GM21576 (cell line): Measurements from ENCODE around the gene AGFG2.
"Not testable (repeated sequence)": the region's sequence is repeated elsewhere in the genome, so short reads cannot be mapped to it uniquely, and the experiment has no call there.

ENCODE experiments used
- ATAC-seq: cut with Tn5 transposase; IDR thresholded peaks from one replicate; pipeline ENCODE4 v1.9.1; 2021; ENCODE audit warnings: mild to moderate bottlenecking, moderate library complexity; ENCODE audit not compliant: unreplicated experiment

Gene AGFG2, protein sequence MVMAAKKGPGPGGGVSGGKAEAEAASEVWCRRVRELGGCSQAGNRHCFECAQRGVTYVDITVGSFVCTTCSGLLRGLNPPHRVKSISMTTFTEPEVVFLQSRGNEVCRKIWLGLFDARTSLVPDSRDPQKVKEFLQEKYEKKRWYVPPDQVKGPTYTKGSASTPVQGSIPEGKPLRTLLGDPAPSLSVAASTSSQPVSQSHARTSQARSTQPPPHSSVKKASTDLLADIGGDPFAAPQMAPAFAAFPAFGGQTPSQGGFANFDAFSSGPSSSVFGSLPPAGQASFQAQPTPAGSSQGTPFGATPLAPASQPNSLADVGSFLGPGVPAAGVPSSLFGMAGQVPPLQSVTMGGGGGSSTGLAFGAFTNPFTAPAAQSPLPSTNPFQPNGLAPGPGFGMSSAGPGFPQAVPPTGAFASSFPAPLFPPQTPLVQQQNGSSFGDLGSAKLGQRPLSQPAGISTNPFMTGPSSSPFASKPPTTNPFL

DNA sequence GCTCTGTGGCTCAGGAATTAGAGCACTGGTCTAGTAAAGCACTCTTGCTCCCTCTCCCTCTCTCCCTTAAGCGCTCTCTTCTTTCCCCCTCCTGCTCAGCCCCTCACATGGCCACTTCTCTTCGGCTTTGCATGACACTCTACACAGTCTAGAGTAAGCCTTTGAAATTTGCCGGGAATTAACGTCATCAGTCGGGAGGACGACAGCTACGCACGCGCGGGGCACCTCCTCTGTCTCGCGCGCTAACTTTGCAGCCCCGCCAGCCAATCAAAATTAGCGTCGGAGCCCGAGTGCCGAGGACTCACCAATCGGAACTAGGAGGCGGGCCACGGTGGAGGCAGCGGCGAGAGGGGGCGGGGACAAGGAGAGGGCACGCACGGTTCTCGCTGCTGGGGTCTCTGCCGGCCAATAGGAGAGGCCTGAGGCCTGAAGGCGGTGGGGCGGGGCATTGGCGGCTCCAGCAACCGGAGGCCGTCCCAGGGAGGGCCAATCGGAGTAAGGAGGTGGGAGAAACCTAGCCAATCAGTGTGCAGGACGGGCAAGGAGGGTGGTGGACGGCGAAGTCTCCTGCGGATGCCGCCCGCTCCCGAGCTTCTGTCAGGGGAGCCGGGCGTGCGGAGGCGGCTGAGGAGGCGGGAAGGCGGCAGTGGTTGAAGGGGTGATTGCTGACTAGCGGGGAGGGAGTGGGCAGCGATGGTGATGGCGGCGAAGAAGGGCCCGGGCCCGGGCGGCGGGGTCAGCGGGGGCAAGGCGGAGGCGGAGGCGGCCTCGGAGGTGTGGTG is at the start of gene AGFG2:
TSS of gene AGFG2 (plus strand) at position 550 of the 782 bp plus-strand sequence. CDS start at position 694, 144 bp downstream.
- ATAC-seq: peak; percentile 91

DNA sequence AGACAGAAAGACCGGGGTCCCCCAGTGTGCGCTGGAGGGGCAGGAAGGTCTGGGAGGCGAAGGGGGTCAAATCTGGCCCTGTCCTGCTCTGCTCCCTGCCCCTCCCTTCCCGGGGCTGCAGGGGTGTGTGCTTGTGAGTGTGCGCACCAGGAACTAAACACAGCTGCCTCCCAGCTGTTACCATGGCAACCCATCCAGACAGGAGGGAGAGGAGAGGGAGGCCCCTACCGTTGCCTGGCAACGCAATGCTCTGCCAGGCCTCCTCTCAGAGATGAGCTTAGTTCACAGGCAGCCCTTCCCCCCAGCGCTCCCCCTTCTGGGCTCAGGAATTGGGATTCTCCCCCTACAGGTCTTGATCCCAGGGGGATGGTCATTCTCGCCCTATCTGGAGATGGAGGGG is 49.2 kb upstream of the AGFG2 start:
- ATAC-seq: no peak

DNA sequence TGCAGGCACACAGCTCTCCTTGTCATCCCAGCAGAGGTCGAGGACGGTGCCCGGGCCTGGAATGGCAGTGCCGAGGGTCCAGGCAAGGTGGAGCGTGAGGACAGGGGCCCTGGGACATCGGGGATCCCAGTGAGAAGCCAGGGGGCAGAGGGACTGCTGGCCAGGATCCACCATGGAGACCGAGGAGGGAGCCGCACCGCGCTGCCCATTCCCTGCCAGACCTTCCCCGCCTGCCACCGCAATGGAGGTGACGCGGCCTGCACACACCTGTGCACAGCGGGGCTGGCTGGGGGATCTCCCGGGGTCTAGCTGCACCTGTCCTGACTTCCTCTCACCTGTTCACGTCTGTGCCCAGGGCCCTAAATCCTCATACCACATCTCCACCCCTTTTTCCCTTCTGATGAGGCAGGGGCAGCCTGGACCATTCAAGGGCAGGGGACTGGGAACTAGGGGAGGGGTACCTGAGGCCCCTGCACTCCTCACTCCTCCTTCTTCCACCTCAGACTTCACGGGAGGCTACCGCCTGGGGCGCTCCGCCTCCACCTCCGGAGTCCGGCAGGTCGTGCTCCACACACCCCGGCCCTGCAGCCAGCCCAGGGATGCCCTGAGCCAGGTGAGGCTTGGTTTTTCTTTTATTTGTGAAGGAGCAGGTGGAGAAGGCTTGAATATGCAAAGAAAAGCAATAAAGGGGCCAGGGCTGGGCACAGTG is 48.4 kb upstream of the AGFG2 start:
- no peak for ATAC-seq

DNA sequence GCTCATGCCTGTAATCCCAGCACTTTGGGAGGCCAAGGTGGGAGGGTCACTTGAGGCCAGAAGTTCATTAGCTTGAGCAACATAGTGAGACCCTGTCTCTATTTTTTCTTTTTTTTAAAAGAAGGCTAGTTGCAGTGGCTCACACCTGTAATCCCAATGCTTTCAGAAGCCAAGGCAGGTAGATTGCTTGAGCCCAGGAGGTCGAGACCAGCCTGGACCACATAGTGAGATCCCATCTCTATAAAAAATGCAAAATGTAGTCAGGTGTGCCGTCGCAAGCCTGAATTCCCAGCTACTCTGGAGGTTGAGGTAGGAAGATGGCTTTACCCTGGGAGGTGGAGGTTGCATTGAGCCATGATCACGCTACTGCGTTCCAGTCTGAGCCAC is 47.8 kb upstream of the AGFG2 start:
- no peak for ATAC-seq

DNA sequence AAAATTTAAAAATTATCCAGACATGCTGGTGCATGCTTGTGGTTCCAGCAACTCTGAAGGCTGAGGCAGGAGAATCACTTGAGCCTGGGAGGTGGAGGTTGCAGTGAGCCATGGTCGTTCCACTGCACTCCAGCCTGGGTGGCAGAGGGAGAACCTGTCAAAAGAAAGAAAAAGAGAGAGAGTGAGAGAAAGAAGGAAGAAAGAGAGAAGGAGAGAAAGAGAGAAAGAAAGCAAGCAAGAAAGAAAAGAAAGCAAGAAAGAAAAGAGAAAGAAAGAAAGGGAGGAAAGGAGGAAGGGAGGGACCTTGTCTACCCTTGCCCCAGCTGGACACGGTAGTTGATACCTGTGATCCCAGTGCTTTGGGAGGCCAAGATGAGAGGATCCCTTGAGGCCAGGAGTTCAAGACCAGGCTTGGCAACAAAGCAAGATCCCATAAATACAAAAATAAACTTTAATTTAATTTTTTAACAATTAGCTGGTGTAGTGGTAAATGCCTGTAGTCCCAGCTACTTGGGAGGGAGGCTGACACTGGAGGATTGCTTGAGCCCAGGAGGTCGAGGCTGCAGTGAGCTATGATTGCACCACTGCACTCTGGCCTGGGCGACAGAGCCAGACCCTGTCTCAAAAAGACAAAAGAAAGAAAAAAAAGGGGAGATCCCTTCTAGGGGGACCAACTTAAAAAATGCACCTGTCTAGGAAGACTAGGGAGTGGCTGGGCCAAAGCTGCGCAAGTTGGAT is 46.1 kb upstream of the AGFG2 start:
- no peak for ATAC-seq

DNA sequence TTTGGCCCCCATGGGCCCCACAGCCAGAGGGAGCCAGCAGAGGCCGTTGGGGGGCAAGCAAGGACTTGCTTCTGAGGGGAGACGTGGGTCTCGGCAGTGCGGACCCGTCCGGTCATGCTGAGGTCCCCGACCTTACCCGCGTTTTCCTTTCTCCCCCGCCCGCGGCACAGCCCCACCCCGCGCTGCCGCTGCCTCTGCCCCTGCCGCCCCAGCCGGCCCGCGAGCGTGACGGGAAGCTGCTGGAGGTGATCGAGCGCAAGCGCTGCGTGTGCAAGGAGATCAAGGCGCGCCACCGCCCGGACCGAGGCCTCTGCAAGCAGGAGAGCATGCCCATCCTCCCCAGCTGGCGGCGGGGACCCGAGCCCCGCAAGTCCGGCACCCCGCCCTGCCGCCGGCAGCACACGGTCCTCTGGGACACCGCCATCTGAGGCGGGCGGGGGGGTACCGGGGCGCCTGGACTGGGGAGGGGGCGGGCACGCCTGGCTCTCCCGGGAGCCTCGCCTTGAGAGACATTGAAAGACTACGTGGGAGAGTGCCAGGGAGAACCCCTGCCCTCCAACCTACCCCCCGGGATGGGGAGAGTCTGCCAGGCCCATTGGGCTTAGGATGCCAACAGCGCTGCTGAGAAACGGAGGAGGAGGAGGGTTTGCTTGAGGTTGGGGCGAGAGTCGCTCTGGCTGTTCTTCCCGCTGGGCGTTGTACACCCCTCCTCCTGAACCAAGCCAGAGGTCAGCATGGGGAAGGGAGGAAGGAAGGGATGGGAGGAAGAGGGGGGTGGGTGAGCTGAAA is 45.3 kb upstream of the AGFG2 start:
- no peak for ATAC-seq

DNA sequence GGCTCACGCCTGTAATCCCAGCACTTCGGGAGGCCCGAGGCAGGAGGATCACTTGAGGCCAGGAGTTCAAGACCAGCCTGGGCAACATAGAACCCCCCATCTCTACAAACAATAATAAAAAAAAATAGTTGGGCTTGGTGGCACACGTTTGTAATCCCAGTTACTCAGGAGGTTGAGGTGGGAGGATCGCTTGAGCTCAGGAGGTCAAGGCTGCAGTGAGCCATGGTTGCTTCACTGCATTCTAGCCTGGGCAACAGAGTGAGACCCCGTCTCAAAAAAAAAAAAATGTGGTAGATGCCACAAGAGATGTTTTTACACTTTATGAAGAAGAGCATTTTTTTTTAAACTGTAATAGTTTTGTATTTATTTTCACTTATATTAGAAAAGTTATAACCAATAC is 42.5 kb upstream of the AGFG2 start:
- no peak for ATAC-seq

DNA sequence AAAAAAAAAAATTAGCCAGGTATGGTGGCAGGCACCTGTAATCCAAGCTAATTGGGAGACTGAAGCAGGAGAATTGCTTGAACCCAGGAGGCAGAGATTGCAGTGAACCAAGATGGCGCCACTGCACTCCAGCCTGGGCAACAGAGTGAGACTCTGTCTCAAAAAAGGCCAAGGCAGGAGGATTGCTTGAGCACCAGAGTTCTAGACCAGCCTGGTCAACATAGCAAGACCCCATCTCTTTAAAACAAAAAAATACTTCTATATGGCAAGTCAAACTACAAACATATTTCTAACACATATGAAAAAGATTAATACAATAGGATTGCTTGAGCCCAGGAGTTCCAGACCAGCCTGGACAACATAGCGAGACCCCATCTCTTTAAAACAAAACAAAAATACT is 38.3 kb upstream of the AGFG2 start:
- not testable (repeated sequence) for ATAC-seq

DNA sequence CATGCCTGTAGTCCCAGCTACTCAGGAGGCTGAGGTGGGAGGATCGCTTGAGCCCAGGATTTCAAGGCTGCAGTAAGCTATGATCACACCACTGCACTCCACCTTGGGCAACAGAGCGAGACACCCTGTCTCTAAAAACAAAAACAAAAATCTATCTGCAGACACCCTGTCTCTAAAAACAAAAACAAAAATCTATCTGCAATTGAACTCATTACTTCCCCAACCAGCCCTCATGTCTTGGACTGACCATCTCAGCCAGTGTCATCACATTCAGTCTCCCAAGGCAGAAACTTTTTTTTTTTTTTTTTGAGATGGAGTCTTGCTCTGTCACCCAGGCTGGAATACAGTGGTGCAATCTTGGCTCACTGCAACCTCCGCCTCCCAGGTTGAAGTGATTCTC is 35.0 kb upstream of the AGFG2 start:
- ATAC-seq: not testable (repeated sequence)

DNA sequence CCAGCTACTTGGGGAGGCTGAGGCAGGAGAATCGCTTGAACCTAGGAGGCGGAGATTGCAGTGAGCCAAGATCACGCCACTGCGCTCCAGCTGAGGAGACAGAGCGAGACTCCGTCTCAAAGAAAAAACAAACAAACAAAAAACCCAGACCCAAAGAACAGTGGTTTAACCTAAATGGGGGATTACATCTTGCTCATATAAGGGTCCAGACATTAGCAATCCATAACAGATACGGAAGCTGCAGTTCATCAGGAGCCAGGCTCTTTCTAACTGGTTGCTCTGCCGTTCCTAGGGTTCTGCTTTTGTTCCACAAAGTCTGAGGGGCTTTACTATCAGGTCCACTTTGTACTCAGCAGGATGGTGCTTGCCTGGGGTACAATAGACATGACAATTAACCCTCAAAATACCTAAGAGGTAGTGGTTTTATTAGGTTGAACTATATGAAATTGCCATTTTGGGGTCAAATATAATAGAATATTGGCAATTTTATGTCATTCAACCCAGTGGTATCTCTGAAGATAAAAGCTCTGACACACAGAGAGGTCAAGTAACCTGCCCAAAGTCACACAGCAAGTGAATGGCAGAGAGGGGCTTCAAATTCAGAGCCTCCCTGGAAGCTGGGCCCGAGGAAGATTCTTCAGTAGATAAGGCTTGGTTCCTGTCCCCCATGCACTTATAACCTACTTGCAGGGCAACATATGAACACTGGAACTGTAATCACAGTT is 34.0 kb upstream of the AGFG2 start:
- ATAC-seq: no peak

DNA sequence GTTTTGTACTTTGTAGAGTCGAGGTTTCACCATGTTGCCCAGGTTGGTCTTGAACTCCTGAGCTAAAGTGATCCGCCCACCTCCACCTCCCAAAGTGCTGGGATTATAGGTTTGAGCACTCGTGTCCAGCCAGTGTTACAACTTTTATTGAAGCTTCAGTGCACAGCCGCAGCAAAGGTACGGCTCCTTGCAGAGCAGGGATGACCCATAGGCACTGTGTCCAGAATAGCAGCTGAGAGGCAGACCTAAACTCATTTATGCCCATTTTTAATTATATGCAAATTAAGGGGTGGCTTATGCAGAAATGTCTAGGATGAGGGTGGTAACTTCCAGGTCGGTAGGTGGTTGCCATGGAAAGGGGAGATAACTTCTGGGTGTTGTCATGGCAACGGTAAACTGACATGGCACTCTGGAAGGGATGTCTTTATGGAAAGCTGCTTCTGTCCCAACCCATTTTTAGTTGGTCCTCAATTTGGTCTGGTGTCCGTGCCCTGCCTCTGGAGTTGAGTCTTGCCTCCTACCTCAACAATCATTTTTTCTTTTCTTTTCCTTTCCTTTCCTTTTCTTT is 32.6 kb upstream of the AGFG2 start:
- ATAC-seq: no peak

DNA sequence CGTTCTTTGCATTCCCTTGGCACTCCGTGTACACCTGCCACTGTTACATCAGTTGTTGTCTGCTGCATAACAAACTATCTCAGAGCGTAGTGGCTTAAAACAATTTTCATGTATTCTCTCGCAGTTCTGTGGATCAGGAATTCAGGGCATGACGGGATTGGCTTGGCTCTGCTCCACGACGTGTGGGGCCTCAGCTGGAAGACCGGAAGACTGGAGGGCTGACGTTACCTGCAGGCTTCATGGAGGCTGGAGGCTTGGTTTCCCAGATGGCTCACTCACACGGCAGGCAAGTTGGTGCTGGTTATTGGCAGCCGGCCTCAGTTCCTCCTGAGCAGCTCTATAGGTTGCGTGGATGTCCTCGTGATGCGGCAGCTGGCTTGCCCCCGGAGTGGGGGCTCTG is 29.8 kb upstream of the AGFG2 start:
- no peak for ATAC-seq

DNA sequence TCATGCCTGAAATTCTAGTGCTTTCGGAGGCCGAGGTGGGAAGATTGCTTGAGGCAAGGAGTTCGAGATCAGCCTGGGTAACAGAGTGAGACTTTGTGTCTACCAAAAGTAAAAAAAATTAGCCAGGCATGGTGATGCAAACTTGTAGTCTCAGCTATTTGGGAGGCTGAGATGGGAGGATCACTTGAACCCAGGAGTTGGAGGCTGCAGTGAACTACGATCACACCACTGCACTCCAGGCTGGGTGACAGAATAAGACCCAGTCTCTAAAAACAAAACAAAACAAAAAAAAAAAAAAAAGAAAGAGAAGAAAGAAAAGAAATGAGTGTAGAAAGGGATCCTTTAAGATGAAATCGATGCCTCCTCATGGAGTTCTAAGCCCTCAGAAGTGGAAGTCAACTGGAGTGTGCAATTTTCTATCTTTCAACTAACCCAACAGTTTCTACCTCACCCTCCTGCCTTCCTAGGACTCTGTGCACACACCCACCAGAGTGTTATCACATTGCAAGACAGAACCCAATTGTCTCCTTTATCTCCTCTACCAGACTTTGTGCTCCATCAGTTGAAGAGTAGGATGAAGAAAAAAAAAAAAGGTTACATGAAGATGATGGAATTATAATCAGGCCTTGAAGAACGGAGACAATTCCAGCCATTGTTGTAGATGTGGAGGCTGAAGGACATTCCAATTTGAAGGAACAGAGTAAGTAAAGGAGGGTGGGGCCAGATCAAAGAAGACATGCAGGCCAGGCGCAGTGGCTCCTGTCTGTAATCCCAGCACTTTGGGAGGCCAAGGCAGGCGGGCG is 28.4 kb upstream of the AGFG2 start:
- no peak for ATAC-seq

DNA sequence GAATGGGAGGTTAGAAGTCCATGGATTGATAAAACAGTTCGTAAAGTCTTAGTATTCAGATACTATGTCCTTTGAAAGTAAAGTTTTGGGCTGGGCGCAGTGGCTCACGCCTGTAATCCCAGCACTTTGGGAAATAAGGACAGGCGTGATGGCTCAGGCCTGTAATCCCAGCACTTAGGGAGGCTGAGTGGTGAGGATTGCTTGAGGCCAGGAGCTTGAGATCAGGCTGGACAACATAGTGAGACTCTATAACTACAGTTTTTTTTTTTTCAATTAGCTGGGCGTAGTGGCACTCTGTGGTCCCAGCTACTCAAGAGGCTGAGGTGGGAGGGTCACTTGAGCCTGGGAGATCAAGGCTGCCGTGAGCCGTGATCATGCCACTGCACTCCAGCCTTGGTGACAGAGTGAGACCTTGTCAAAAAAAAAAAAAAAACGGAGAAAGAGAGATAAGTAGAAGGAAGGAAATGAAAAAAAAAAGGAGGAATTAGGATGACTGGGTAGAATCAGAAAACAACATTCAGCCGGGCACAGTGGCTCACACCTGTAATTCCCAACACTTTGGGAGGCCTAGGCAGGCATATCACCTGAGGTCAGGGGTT is 25.7 kb upstream of the AGFG2 start:
- no peak for ATAC-seq

DNA sequence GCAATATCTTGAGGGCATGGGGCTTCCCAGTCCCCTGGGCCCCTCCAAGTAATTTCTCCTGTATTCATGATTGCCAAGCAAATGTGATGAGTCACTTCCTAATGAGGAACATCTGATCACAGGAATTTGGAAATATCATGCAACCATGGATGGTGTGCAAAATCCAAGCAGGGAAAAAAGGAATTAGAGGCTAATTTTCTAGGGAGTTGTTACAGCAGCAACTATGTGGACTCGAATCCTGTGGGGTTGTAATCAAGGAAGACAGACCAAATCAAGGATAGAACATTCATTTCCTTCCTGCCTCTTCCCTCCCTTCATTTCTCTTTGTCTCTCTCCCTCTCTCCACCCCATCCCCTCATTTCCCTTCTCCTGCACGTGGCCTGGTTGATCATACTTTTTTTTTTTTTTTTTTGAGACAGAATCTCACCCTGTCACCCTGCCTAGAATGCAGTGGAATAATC is 23.9 kb upstream of the AGFG2 start:
- ATAC-seq: no peak

DNA sequence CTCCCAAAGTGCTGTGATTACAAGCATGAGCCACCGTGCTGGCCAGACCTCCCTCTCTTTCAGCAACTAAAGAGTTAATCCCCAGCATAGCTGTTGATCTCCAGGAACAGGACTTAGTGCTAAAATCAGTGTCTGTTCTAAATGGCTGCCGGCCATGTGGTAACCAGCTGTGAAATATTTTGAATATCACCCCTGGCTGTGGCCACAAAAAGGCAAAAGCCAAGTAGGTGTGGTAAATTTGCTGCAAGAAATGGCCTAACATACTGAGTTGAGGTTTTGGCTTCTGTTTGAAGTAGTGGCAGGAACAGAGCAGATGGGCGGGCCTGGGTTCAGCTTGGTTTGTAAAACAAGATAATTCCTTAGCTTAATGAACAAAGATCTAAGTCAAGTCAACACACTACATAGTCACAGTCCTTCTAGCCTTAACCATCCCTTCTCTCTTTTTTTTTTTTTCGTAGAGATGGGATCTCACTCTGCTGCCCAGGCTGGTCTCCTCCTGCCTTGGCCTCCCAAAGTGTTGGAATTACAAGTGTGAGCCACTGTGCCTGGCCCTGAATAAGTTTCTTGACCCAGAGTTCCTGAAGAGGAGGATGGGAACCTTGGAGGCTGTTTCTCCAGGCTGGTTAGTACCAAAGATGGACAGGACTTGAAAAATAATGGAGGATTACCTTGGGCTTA is 22.7 kb upstream of the AGFG2 start:
- ATAC-seq: no peak

DNA sequence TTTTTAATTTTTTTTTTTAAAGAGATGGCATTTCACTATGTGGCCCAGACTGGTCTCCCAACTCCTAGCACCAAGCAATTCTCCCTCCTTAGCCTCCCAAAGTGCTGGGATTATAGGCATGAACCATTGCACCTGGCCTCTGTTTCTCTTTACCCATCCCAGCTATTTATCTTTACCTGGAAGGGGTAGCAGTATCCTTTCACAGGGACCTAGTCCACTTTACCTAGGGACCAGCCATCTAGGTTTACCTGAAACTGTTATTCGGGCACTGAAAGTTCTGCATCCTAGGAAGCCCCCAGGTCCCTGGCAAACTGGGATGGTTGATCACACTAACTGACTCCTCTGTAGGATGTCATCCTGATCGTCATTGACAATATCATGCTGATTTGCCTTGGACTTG is 21.7 kb upstream of the AGFG2 start:
- no peak for ATAC-seq
